ENCODE data around the gene KAT6B. TPM values are rescaled to one million over a fixed set of nuclear protein-coding genes. Genes with fewer than 3 reads are reported as not detected.

The KAT6B gene
- total RNA-seq, 1 donor from 2014 or later, result 21.3 TPM

GRCh38 chr10:74937266-74937856 is 111.0 kb downstream of the KAT6B start:
- H3K4me3 ChIP-seq, result no peak overlapping the region
- no peaks in the 10 kb centered on the region for H3F3A ChIP-seq (ENCODE audit: low read depth)
- H4K20me1 ChIP-seq (ENCODE audit: low read depth), result no peaks in the 10 kb centered on the region
- no peak overlapping the region for H2AFZ ChIP-seq (replicated peaks)
- H3K27me3 ChIP-seq, result no peaks in the 10 kb centered on the region
- DNase-seq (ENCODE audit: low spot score), result no peak
- no peak overlapping the region for H3K4me2 ChIP-seq
- Mint-ChIP-seq H3K36me3 (peaks cover 1% of the 10 kb centered on the region), H3K9me3 (no peaks in the 10 kb centered on the region), H3K27me3 (ENCODE audit: insufficient read depth, low read depth) (no peaks in the 10 kb centered on the region), H3K27ac (no peak overlapping the region), H3K4me1 (peaks cover 16% of the 10 kb centered on the region), H3K4me3 (no peak overlapping the region)
- H3K36me3 ChIP-seq, result no peaks in the 10 kb centered on the region
- peaks cover 9% of the 10 kb centered on the region for H3K4me1 ChIP-seq
- TF ChIP-seq EZH2 (IDR thresholded peaks at IDR 0.05), result no peak
- no peak for TF ChIP-seq CTCF (IDR thresholded peaks at IDR 0.05)
- TF ChIP-seq EZH2phosphoT487 (IDR thresholded peaks at IDR 0.05), result no peak
- H3K79me2 ChIP-seq (ENCODE audit: low read depth), result peaks cover 21% of the 10 kb centered on the region
- H3K9ac ChIP-seq, result no peak overlapping the region
- H3K27ac ChIP-seq, result no peak overlapping the region
- H3K9me3 ChIP-seq (ENCODE audit: low read depth), result no peaks in the 10 kb centered on the region

- H3K9me3 ChIP-seq (ENCODE audit: low read depth), result no peaks in the 10 kb centered on the region
- H2AFZ ChIP-seq (replicated peaks), result no peak overlapping the region
- DNase-seq (ENCODE audit: low spot score), result no peak
- H3K27ac Mint-ChIP-seq, result no peak overlapping the region
- peaks cover 19% of the 10 kb centered on the region for H3K4me1 Mint-ChIP-seq
- H3K4me1 ChIP-seq, result peaks cover 15% of the 10 kb centered on the region
- no peaks in the 10 kb centered on the region for H3K9me3 Mint-ChIP-seq
- peaks cover 4% of the 10 kb centered on the region for H3K36me3 Mint-ChIP-seq
- peaks cover 16% of the 10 kb centered on the region for H4K20me1 ChIP-seq (ENCODE audit: low read depth)
- peaks cover 6% of the 10 kb centered on the region for H3F3A ChIP-seq (ENCODE audit: low read depth)
- H3K4me2 ChIP-seq, result no peak overlapping the region
- no peaks in the 10 kb centered on the region for H3K36me3 ChIP-seq
- H3K79me2 ChIP-seq (ENCODE audit: low read depth), result peaks cover 9% of the 10 kb centered on the region
- no peak overlapping the region for H3K4me3 ChIP-seq
- TF ChIP-seq CTCF (IDR thresholded peaks at IDR 0.05), result no peak
- H3K27me3 Mint-ChIP-seq (ENCODE audit: insufficient read depth, low read depth), result peaks cover 10% of the 10 kb centered on the region
- no peak overlapping the region for H3K4me3 Mint-ChIP-seq
- no peaks in the 10 kb centered on the region for H3K27me3 ChIP-seq
- no peak overlapping the region for H3K9ac ChIP-seq
- H3K27ac ChIP-seq, result no peak overlapping the region
These were observed 117.8 kb downstream of the KAT6B start for GRCh38 chr10:74944205-74944604.

- H3K4me1 Mint-ChIP-seq, result peaks cover 16% of the 10 kb centered on the region
- Histone ChIP-seq H3K4me3 (no peak overlapping the region), H3K4me2 (peak overlapping the region; percentile 1), H3K4me1 (peaks cover 15% of the 10 kb centered on the region), H3K27me3 (no peaks in the 10 kb centered on the region), H3K9ac (no peak overlapping the region), H4K20me1 (ENCODE audit: low read depth) (peaks cover 16% of the 10 kb centered on the region), H3F3A (ENCODE audit: low read depth) (peaks cover 6% of the 10 kb centered on the region), H2AFZ (replicated peaks) (no peak overlapping the region), H3K9me3 (ENCODE audit: low read depth) (no peaks in the 10 kb centered on the region), H3K79me2 (ENCODE audit: low read depth) (peaks cover 9% of the 10 kb centered on the region), H3K36me3 (no peaks in the 10 kb centered on the region), H3K27ac (no peak overlapping the region)
- H3K36me3 Mint-ChIP-seq, result peaks cover 3% of the 10 kb centered on the region
- no peaks in the 10 kb centered on the region for H3K9me3 Mint-ChIP-seq
- H3K27me3 Mint-ChIP-seq (ENCODE audit: insufficient read depth, low read depth), result peaks cover 12% of the 10 kb centered on the region
- DNase-seq (ENCODE audit: low spot score), result peak; percentile 13
- no peak overlapping the region for H3K4me3 Mint-ChIP-seq
- no peak overlapping the region for H3K27ac Mint-ChIP-seq
- no peak for TF ChIP-seq CTCF (IDR thresholded peaks at IDR 0.05)
These were observed 121.5 kb downstream of the KAT6B start for GRCh38 chr10:74947781-74948401.

Data from neural progenitor cell (in vitro differentiated cells).